Nephron progenitor cell (in vitro differentiated cells): Measurements from ENCODE around the gene CXorf38.

ENCODE experiments used
- DNase-seq: peaks from one replicate; pipeline ENCODE4 v3.0.0; 2021
- H3K27ac Mint-ChIP-seq: 2 replicates; pipeline ENCODE4 v1.8.0; 2021; ENCODE audit warnings: mild to moderate bottlenecking, moderate library complexity, mixed read lengths
- H3K27me3 Mint-ChIP-seq: 2 replicates; pipeline ENCODE4 v1.8.0; 2021; ENCODE audit warnings: mild to moderate bottlenecking, low read depth, mixed read lengths; ENCODE audit not compliant: poor library complexity
- H3K36me3 Mint-ChIP-seq: 2 replicates; pipeline ENCODE4 v1.8.0; 2021; ENCODE audit warnings: low read depth, mixed read lengths
- H3K4me1 Mint-ChIP-seq: 2 replicates; pipeline ENCODE4 v1.8.0; 2021; ENCODE audit warnings: mixed read lengths
- H3K4me3 Mint-ChIP-seq: 2 replicates; pipeline ENCODE4 v1.8.0; 2021; ENCODE audit warnings: mild to moderate bottlenecking, moderate library complexity, mixed read lengths
- H3K9me3 Mint-ChIP-seq: 2 replicates; pipeline ENCODE4 v1.8.0; 2021; ENCODE audit warnings: mild to moderate bottlenecking, moderate library complexity, mixed read lengths
- CTCF ChIP-seq: fragments of 200-600 bp; sonication (generic); IDR thresholded peaks from 2 replicates; pipeline ENCODE4 v1.5.0; 2021; ENCODE audit warnings: antibody characterized with exemption

Gene CXorf38

GRCh38 chrX:40644821-40645358 is 2.5 kb downstream of the CXorf38 start:
- H3K4me1 Mint-ChIP-seq, result peaks cover 26% of the 10 kb centered on the region
- peaks cover 6% of the 10 kb centered on the region for H3K36me3 Mint-ChIP-seq
- H3K4me3 Mint-ChIP-seq, result peak overlapping the region; percentile 66
- TF ChIP-seq CTCF, result no peak
- H3K27ac Mint-ChIP-seq, result no peak overlapping the region
- peaks cover 20% of the 10 kb centered on the region for H3K9me3 Mint-ChIP-seq
- no peak for DNase-seq
- peaks cover 3% of the 10 kb centered on the region for H3K27me3 Mint-ChIP-seq

- Mint-ChIP-seq H3K36me3 (peaks cover 6% of the 10 kb centered on the region), H3K27me3 (peaks cover 3% of the 10 kb centered on the region), H3K4me3 (peak overlapping the region; percentile 28), H3K27ac (peak overlapping the region; percentile 18), H3K9me3 (peaks cover 23% of the 10 kb centered on the region), H3K4me1 (peaks cover 26% of the 10 kb centered on the region)
- DNase-seq, result no peak
- no peak for TF ChIP-seq CTCF
Measured at GRCh38 chrX:40644176-40644575, 3.2 kb downstream of the CXorf38 start.

- H3K9me3 Mint-ChIP-seq, result peaks cover 13% of the 10 kb centered on the region
- H3K36me3 Mint-ChIP-seq, result peaks cover 41% of the 10 kb centered on the region
- H3K27ac Mint-ChIP-seq, result no peak overlapping the region
- no peak for TF ChIP-seq CTCF
- H3K4me1 Mint-ChIP-seq, result no peaks in the 10 kb centered on the region
- no peaks in the 10 kb centered on the region for H3K27me3 Mint-ChIP-seq
- no peak for DNase-seq
- H3K4me3 Mint-ChIP-seq, result no peak overlapping the region
Measured at GRCh38 chrX:40637687-40638086, 9.7 kb downstream of the CXorf38 start.

- Mint-ChIP-seq H3K4me3 (no peak overlapping the region), H3K36me3 (peaks cover 54% of the 10 kb centered on the region)
Measured at GRCh38 chrX:40632199-40632598, 15.2 kb downstream of the CXorf38 start.

GRCh38 chrX:40628506-40628905 is 18.9 kb downstream of the CXorf38 start:
- Mint-ChIP-seq H3K4me1 (peaks cover 6% of the 10 kb centered on the region), H3K36me3 (peaks cover 35% of the 10 kb centered on the region)

More at GRCh38 chrX:40632199-40632598, 15.2 kb downstream of the CXorf38 start:
- DNase-seq, result no peak
- TF ChIP-seq CTCF, result no peak
- Mint-ChIP-seq H3K4me1 (no peaks in the 10 kb centered on the region), H3K9me3 (peaks cover 6% of the 10 kb centered on the region), H3K27ac (no peak overlapping the region), H3K27me3 (no peaks in the 10 kb centered on the region)

More at GRCh38 chrX:40628506-40628905, 18.9 kb downstream of the CXorf38 start:
- TF ChIP-seq CTCF, result no peak
- Mint-ChIP-seq H3K9me3 (peaks cover 7% of the 10 kb centered on the region), H3K27ac (peak overlapping the region; percentile 61), H3K4me3 (no peak overlapping the region), H3K27me3 (peaks cover 3% of the 10 kb centered on the region)
- DNase-seq, result no peak
